TTC549 (cell line): ENCODE measurements around the gene RDH11.
"Not testable (repeated sequence)": the region's sequence is repeated elsewhere in the genome, so short reads cannot be mapped to it uniquely, and the experiment has no call there.

ENCODE experiments used
- FAIRE-seq: peaks from 2 replicates; lab custom pipeline; 2012; peaks lifted over from hg19 to GRCh38; lab: Jason Lieb, UNC

The RDH11 gene, protein sequence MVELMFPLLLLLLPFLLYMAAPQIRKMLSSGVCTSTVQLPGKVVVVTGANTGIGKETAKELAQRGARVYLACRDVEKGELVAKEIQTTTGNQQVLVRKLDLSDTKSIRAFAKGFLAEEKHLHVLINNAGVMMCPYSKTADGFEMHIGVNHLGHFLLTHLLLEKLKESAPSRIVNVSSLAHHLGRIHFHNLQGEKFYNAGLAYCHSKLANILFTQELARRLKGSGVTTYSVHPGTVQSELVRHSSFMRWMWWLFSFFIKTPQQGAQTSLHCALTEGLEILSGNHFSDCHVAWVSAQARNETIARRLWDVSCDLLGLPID

DNA sequence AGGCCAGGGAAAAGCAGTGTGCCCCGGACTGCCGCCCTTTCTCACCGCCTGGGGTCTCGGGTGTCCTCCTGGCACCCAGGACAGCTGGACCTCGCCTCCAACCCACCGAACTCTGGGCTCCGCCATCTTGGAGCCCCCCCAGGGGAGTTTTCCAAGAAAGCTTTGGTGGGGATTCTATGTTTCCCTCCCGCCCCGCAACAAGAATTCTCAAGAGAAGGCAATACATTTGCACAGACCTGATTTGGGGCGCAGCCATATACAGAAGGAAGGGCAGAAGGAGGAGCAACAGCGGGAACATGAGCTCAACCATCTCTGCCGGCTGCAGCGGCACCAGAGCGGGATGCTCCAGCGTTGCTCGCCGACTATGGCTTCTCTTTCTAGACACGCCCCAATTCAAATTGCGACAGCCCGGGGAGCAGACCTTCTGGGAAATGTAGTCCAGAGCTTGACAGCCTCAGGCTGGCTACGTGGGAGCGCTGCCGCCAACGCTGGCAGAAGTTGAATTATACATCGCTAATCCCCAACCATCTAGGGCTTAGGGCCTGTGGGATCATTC lies at the start of gene RDH11:
Gene RDH11, minus strand, starts transcription at position 371 of the 556 bp plus-strand sequence. Its CDS starts 61 bp downstream, at position 310.
- FAIRE-seq, result peak; percentile 56

DNA sequence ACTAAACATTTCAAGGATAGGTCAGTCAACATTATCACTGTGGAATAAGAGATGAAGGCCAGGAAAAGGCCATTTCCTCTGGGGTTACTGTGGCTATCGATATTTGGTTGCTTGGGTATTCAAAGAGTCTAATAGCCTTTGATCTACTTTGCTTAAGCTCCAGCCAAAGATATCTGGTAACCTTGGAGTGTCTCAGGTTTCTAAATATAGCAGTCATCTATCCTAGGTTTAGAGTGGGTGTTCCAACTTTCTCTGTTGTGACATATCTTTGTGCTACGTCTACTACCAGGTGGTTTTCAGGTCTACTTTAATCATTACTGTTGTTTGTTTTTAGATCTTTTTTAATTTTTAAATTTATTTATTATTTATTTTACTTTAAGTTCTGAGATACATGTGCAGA lies 48.5 kb upstream of the RDH11 start:
- FAIRE-seq, result no peak

DNA sequence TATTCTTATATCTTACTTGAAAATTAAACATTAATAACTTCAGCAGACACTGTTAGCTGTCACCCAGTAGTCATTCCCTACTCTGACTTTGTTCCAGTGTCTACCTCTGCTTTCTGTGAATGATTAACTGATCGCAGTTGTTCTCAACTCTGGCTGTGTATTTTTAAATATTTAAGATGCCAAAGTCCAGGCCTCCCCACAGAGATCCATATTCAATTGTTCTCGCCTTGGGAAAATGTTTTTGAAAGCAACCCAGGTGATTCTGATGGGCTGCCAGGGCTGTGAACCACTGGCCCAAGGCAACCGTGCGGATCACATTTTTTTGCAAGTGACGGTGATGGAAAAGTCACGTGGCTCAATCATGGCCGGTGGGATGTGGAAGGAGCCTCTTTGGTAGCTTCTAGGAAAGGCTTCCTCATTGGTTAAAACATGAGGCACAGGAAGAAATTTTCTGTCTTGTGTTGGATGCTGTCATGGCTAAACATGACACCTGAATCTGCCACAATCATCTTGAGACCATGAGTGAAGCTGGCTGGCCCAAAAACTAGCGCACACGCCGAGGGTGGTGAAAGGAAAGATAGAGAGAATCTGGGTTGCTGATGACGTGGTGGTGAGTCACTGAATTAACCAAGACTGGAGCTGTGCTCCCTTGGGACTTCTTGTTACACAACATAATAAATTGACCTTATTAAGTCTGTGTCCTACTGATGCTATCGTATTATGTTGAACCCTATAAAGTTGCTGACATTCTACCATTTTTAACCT lies 43.4 kb upstream of the RDH11 start:
- no peak for FAIRE-seq

DNA sequence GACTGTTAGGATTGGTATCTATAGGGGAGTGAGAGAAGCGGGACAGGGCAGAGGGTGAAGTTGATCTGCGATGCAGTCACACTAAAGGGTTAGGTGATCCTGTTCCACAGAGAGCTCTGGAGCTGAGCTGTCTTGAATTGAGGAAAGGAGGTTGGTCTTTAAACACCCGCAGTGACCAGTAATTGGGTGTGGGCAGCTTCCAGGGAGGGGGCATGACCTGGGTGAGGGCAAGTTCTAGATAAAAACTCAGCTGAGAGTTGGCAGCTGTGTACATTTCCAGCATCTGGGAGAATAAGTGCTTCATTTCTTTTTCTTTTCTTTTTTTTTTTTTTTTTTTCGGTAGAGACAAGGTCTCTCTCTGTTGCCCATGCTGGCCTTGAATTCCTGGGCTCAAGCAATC lies 41.2 kb upstream of the RDH11 start:
- FAIRE-seq, result no peak

DNA sequence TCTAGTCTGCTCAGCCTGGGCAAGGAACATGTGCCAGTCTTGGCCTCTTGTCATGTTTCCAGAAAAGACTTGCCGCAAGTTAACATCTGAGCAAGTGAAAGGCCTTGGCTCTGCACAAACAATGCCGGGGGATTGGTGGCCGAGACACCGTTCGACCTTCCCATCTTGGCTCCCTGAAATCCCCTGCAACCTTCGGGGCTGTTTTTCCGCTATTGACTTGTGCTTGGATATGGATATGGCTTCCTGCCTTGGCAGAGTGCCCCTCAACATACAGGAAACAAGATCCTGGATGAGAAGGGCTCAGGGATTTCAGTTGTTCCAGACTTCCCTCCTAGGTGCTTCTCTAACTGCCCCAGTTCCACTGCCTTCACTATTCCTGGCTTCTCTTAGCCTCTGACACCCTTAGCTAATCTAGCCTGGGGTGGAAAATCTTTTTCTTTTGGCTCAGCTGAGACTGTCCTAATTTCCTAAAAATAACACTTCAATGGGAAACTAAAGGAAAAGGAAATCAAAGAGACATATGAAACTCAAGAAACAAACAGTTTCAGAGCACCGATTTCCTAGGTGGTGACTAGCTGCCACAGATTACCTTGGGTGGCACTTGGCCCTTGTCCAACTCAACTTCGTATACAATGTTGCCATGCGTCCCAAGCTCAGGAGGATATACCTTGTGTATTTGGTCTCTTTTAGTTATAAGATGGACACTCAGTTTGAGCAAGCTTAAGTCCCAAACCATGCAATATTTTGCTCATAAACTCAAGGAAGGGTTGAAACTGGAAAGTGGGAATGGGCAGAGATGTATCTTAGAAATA lies 40.0 kb upstream of the RDH11 start:
- FAIRE-seq, result no peak

DNA sequence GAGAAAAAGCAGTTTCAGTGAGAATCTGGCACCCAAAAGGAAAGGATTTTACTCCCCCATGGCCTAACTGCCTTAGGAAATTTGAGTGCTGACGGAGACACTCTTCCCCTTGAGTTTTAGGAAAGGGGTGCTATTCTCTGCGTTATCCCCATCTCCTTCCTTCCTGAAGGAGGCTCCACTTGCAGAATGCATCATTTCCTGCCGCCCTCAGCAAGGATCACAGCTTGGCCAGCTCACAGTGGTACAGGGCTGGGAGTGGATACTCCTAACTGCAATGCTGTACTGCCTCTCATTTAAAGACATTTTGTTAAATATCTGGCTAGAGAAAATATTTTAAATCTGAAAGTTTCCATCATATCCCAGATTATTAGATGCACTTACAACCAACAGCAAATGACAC lies 39.1 kb upstream of the RDH11 start:
- no peak for FAIRE-seq

DNA sequence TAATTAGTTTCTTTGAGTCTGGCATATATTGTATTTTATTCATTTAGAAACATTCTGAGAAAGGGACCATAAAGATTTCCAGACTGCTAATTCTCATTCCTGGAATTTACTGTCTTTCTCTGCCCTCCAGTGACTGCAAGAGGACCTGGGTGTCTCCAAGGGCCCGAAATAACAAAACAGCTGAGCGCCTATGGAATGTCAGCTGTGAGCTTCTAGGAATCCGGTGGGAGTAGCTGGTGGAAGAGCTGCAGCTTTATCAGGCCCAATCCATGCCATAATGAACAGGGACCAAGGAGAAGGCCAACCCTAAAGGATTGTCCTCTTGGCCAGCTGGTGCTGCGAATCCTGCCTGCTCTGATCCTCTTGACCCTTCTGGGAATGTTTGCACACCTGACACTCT lies 38.1 kb upstream of the RDH11 start:
- no peak for FAIRE-seq

DNA sequence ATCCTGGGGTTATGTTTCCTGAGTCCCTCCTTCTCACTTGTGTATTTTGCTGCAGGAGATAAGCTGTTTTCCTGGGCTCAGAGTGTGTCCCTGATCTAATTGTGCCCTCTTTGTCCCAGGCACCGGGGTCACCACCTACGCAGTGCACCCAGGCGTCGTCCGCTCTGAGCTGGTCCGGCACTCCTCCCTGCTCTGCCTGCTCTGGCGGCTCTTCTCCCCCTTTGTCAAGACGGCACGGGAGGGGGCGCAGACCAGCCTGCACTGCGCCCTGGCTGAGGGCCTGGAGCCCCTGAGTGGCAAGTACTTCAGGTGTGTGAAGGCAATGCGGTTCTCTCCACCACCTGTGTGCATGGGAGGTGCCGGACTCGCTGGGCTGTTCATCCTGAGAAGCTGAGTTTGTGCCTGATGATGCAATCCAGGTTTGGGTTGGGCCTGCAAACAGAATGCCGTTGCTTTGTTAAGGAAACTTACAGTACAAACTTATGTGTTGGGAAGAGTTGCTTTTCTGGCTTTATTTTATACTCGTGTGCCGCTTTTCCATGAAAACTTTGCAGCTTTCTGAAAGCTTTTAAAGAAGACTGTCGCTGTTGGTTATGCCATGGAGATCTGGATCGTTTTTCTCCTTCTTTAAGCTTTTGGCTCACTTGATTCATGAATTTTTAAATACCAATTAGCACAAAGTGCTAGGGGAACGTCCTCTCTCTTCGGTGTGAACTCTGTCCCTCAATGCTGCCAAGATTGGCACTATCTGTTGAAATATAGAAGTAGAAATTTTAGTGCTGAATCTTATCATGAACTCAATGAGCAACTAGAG lies 33.7 kb upstream of the RDH11 start:
- FAIRE-seq, result no peak

DNA sequence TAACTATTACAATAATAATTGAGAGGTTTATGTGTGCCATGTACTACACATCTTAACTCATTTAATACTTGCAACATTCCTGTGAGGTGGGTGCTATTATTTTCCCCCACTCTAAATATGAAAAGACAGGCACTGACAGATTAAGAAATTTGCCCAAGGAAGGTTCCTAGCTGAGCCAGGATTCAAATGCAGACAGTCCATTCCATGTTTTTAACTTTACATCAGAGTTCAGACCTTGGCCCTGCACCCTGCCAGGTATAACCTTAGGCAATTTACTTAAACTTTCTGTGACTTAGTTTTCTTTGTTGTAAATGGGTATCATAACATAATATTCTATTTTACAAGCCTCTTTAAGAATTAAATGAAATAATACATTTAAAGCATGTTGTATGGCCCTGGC lies 32.7 kb upstream of the RDH11 start:
- no peak for FAIRE-seq

DNA sequence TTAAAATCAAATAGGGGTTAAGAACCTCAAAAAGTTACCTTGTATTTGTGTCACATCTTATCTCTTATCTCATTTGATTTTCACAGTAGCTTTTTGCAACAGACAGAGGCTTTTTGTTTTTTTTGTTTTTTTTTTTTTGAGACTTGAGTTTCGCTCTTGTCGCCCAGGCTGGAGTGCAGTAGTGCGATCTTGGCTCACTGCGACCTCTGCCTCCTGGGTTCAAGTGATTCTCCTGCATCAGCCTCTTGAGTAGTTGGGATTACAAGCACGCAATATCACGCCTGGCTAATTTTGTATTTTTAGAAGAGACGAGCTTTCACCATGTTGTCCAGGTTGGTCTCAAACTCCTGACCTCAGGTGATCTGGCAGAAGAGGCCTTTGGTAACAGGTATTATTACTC lies 31.8 kb upstream of the RDH11 start:
- FAIRE-seq, result no peak

DNA sequence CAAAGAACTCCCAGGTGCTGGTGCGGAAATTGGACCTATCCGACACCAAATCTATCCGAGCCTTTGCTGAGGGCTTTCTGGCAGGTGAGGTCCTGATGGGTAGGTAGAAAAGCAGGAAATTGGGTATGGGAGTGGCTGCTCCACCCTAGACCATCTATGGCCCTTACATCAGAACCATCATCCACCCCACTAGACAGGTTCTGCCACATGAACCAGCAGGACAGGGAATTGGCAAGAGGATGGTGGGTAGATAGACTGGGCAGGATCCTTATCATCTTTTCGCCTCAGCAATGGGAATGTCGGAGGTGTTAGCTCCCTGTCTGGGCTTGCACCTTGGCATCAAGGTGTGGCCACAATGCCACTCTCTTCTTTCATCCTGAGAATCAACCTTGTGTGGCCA lies 29.6 kb upstream of the RDH11 start:
- no peak for FAIRE-seq

DNA sequence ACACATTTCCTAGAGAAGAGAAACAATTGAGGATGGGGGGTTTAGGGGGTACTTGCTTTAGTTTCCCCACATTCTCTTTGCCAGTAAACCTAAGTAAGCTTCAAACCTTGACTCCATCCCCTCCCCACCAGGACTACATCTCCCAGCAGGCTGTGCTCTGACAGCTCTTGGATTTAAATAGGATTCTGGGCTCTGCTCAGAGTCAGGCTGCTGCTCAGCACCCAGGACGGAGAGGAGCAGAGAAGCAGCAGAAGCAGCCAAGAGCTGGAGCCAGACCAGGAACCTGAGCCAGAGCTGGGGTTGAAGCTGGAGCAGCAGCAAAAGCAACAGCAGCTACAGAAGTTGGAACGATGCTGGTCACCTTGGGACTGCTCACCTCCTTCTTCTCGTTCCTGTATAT lies 26.7 kb upstream of the RDH11 start:
- FAIRE-seq, result no peak

DNA sequence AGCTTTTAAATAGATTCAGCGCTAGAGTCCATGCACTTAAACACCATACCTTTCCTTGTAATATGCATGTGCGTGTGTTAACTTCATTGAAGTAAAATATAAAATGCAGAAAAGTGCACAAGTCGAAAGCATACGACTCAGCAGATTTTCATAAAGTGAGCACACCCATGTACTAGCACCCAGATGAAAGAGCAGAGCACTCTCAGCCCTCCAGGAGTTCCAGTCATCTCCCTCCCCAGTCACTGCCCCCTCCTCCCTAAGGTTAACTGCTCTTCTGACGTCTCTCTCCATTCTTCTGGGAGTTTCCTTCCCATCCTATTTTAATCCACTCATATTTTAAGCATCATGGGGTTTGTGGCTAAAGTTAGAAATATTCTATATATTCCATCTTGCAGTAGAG lies 26.3 kb upstream of the RDH11 start:
- no peak for FAIRE-seq

DNA sequence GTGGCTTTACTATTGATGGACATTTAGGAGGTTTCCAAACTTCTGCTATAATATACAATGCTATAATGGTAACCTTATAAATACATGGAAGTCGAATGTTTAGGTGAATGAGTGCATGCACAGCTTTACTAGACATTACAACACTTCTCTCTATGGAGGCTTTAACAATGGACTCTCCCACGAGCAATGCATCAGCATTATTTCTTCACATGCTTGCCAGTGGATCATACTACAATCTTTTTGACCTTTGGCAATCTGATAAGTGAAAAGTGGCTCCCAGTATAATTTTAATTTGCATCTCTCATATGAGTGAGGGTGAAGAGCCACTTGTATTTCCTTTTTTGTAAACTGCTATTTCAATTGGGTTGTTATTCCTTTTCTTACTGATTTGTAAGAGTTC lies 24.3 kb upstream of the RDH11 start:
- FAIRE-seq, result no peak

DNA sequence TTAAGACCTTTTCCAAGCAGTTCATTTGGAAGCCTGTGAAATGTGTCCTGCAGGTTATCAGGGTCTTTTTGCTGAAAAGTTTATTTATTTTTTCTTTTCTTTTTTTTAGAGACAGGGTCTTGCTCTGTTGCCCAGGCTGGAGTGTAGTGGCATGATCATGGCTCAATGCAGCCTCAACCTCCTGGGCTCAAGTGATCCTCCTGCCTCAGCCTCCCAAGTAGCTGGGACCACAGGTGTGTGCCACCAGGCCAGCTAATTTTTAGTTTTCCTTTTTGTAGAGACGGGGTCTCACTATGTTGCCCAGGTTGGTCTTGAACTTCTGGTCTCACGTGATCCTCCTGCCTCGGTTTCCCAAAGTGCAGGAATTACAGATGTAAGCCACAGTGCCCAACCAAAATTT lies 23.8 kb upstream of the RDH11 start:
- not testable (repeated sequence) for FAIRE-seq

DNA sequence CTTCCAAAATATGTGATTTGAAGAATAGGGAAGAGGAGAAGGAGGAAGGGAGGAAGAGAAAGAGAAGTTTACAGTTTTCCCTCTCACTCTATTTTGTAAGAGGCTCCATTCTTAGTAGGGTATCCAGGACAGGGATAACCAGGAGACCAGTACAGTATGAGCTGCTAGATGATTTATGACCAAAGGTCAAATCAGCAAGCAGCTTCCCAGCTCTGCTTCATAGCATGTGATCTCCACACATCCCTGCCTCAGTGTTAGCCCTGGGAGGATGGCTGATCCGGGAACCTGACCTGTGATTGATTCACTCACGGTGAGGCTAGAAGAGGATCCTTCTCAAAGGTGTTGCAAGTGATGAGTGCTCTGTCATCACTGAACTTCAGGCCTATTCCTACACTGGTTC lies 22.7 kb upstream of the RDH11 start:
- FAIRE-seq, result no peak

DNA sequence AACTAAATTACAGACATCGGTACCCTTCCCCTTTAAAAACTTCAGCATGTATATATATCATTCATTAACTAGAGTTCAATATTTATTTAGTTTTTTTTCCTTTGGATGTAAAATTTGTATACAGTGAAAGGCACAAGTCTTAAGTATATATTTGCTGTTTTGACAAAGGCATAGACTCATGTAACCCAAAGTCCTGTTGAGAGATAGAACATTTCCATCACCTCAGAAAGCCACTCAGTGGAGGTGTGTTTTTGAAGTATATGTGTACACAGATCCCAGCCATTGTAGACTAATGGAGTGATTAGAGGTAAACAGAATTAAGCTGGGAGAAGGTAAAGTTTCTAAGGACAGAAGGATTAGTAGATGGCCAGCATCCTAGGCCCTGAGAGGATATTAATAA lies 21.5 kb upstream of the RDH11 start:
- no peak for FAIRE-seq

DNA sequence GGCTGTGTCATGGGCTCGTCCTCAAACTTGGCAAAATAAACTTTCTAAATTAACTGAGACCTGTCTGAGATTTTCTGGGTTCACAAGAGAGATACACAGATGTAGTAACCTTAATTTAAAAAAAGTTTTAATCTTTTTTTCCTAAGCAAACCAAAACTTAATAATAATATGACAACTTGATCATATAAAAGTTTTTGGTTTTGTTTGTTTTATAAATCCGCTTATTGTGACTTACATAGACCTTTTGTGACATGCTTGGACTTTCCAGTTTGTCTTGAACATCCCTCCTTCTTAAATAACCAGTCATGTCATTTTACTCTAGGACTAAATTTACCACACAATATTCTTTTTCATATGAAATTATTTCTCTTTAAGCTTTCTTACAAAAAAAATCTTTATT lies 14.6 kb upstream of the RDH11 start:
- no peak for FAIRE-seq

DNA sequence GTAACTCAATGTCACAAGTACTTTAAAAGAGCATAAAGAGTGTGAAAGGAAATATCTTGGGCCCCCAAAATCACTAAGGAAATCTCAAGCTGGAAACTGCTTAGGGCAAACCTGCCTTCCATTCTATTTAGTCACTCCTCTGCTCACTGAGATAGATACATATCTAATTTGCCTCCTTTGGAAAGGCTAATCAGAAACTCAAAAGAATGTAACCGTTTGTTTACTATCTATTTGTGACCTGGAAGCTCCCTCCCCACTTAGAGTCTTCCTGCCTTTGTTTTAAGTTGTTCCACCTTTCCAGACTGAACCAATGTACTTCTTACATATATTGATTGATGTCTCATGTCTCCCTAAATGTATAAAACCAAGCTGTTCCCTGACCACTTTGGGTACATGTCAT lies 14.2 kb upstream of the RDH11 start:
- not testable (repeated sequence) for FAIRE-seq

DNA sequence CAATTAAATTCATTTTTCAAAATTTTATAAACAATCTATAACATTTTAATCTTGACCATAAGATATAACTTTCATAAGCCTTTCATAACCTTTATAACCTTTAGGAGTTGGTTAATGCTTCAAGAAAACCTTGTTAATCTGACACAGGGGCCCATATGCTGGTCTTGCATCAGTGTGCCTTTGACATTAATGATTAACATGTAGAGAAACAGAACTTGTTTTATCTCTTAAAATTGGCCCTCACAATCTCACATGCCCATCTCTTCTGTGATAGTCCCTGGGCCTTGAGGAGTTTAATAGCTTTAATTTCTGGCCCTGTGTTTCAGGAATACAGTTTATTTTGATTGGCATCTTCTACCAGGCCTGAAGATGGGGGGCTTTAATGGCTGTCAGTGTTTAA lies 13.8 kb upstream of the RDH11 start:
- FAIRE-seq, result not testable (repeated sequence)

DNA sequence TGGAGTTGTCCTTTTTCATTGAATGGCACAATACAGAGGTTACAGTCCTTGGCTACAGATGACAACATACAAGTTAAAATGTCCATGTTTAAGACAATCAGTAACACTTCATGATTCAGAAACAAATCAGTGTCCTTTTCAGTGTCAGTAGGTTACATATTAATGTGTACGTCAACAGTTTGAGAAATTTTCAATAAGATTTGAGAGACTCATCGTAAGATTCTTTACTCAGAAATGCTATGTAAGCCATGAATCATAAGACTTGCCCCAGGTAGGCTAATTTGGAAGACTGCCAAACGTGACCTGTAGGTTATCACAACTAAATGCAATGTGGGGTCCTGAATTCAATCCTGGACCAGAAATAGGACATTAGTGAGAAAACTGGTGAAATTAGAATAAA lies 9.6 kb upstream of the RDH11 start:
- no peak for FAIRE-seq
